Measurements from ENCODE around the gene CPT1B. TPM values are rescaled to one million over a fixed set of nuclear protein-coding genes. Genes with fewer than 3 reads are reported as not detected.

The CPT1B gene
- total RNA-seq, 4 donors from 2014 or later = 0.51 to 10.4 (median 7.2) TPM; not detected in 1

- Histone ChIP-seq H3K36me3 (no peaks in the 10 kb centered on the region), H3K9me3 (no peaks in the 10 kb centered on the region), H3K4me1 (peaks cover 0 to 10% of the 10 kb centered on the region in 2 donors), H3K4me3 (no peak overlapping the region), H3K27ac (no peak overlapping the region), H3K27me3 (peaks cover 0 to 3% of the 10 kb centered on the region in 2 donors)
- TF ChIP-seq POLR2A (IDR thresholded peaks at IDR 0.05) (no peak), CTCF (IDR thresholded peaks at IDR 0.05) (no peak)
- DNase-seq = no peak
- intact Hi-C loops (cut with DNase I; ENCODE audit: low total_unique reads) = no loop called here
Observed at GRCh38 chr22:50601669-50602337, 23.6 kb upstream of the CPT1B start.

DNA sequence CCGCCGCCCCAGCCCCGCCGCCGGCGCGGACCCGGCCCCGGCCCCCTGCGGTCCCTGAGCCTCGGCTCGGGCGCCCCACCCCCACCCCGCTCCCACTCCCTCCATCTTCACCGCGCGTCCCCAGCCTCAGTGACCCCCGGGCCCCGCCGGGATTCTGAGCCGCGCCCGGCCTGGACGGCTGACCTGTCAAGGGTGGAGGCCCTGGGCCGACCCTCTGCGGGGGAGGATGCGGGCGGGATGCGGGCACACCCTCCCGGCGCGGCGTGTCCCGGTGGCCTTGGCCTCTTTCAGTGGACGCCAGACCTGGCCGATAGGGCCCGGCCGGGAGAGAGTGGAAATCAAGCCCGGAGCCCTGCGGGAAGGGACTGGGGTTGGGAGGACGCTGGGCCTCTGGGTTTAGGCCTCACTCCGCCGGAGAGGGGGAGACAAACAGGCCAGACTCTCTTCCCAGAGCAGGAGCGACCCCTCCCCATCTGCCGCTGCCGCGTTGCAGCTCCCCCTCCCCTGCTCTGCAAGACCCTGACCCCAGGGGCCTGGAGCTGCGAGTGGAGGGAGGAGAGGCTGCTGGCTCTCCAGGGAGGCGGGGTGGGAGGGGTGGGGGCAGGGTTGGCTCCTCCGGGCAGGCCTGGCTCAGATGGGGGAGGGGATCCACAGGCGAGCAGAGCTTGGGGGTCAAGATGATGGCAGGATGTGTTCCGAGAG is 22.9 kb upstream of the CPT1B start:
- H3K36me3 ChIP-seq = no peaks in the 10 kb centered on the region
- peaks cover 0 to 3% of the 10 kb centered on the region in 2 donors for H3K27me3 ChIP-seq
- TF ChIP-seq POLR2A (IDR thresholded peaks at IDR 0.05) = no peak
- peaks cover 0 to 10% of the 10 kb centered on the region in 2 donors for H3K4me1 ChIP-seq
- peak overlapping the region in 1 of 2 donors; percentile 46 for H3K4me3 ChIP-seq
- H3K27ac ChIP-seq = no peak overlapping the region
- H3K9me3 ChIP-seq = no peaks in the 10 kb centered on the region
- DNase-seq = no peak
- intact Hi-C loops (cut with DNase I; ENCODE audit: low total_unique reads) = no loop called here

- no peaks in the 10 kb centered on the region for H3K36me3 ChIP-seq
- no peaks in the 10 kb centered on the region for H3K9me3 ChIP-seq
- DNase-seq = no peak
- H3K4me1 ChIP-seq = peaks cover 0 to 10% of the 10 kb centered on the region in 2 donors
- intact Hi-C loops (cut with DNase I; ENCODE audit: low total_unique reads) = no loop called here
- H3K4me3 ChIP-seq = peak within 1 kb of the TSS in 1 of 2 donors; percentile 46
- no peak within 1 kb of the TSS for H3K27ac ChIP-seq
- peaks cover 0 to 3% of the 10 kb centered on the region in 2 donors for H3K27me3 ChIP-seq
- TF ChIP-seq CTCF (IDR thresholded peaks at IDR 0.05) (no peak), POLR2A (IDR thresholded peaks at IDR 0.05) (no peak)
Observed at GRCh38 chr22:50600538-50600937, 22.3 kb upstream of the CPT1B start, which contains the start of gene MAPK8IP2. Gene MAPK8IP2 (plus strand): TSS chr22:50600793. CDS start chr22:50600819, 26 bp downstream.

- Histone ChIP-seq H3K27me3 (peaks cover 0 to 3% of the 10 kb centered on the region in 2 donors), H3K4me3 (peak overlapping the region in 1 of 2 donors; percentile 46), H3K4me1 (peaks cover 0 to 10% of the 10 kb centered on the region in 2 donors), H3K9me3 (no peaks in the 10 kb centered on the region), H3K27ac (no peak overlapping the region), H3K36me3 (no peaks in the 10 kb centered on the region)
- TF ChIP-seq POLR2A (IDR thresholded peaks at IDR 0.05) (no peak), CTCF (IDR thresholded peaks at IDR 0.05) (no peak)
- intact Hi-C loops (cut with DNase I; ENCODE audit: low total_unique reads) = no loop called here
- DNase-seq = peak in 1 of 2 donors; percentile 64
Observed at GRCh38 chr22:50599816-50600455, 21.7 kb upstream of the CPT1B start.

DNA sequence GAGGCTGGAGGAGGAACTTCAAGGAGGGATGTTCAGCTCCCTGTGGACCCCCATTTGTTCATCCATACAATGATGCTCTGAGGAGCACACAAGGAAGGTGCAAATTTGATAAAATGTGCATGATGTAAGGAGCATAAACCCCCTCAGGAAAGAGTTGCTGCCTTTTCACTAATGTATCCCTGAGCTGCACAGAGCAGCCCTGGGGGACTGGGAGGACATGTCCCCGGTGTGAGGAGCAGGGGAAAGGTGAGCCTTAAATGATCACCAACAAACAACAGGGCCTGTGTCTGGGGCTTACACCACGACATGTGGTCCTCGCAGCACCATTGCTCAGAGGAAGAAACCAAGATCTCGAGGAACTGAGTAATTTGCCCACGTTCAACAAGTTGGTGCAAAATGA is 18.9 kb upstream of the CPT1B start:
- Histone ChIP-seq H3K4me1 (peaks cover 0 to 10% of the 10 kb centered on the region in 2 donors), H3K27ac (no peak overlapping the region), H3K36me3 (no peaks in the 10 kb centered on the region), H3K9me3 (no peaks in the 10 kb centered on the region), H3K27me3 (no peaks in the 10 kb centered on the region), H3K4me3 (no peak overlapping the region)
- TF ChIP-seq CTCF (IDR thresholded peaks at IDR 0.05) = no peak
- no peak for TF ChIP-seq POLR2A (IDR thresholded peaks at IDR 0.05)
- no peak for DNase-seq
- intact Hi-C loops (cut with DNase I; ENCODE audit: low total_unique reads) = no loop called here

Measured in uterus (tissue), 4 donors.